HCT116 (cell line): ENCODE data around the gene RAI1.

ENCODE experiments used
- CBX3 ChIP-seq: IDR thresholded peaks from 2 replicates; pipeline ENCODE4 v1.6.1; 2012; ENCODE audit warnings: low read depth
- EZH2 ChIP-seq: fragments of 200-600 bp; sonication (generic); IDR thresholded peaks from 2 replicates; pipeline ENCODE4 v1.6.1; 2017; ENCODE audit warnings: antibody characterized with exemption, mixed run types
- POLR2A ChIP-seq: IDR thresholded peaks from 2 replicates; pipeline ENCODE4 v1.7.0; 2011; ENCODE audit warnings: borderline replicate concordance; ENCODE audit not compliant: insufficient read depth, insufficient read length; ENCODE audit errors: extremely low read depth
- REST ChIP-seq: IDR thresholded peaks from 2 replicates; pipeline ENCODE4 v1.6.1; 2012; ENCODE audit warnings: low read depth
- TF ChIP-seq, protein P1 (sequence below): IDR thresholded peaks from 2 replicates; pipeline ENCODE4 v1.6.1; 2011; ENCODE audit warnings: mild to moderate bottlenecking, low read length, moderate library complexity; ENCODE audit not compliant: insufficient replicate concordance; ENCODE audit errors: extremely low read depth
- TF ChIP-seq, protein P2 (sequence below), 3 experiments: fragments of 200-600 bp in 1 of 3; sonication (generic) in 1 of 3; IDR thresholded peaks in 2 of 3; conservative IDR thresholded peaks in 1 of 3; 2 replicates each; pipeline ENCODE4 v1.5.1; 2012 to 2017; ENCODE audit warnings: low read depth in 2 of 3, low read length in 2 of 3, antibody characterized with exemption in 1 of 3, borderline replicate concordance in 1 of 3, control low read depth in 1 of 3, mild to moderate bottlenecking in 1 of 3, mixed read lengths in 1 of 3, mixed run types in 1 of 3, moderate library complexity in 1 of 3; ENCODE audit not compliant: insufficient read depth in 1 of 3

GRCh38 chr17:17666111-17666714 lies 15.0 kb upstream of the RAI1 start:
- no peak for TF ChIP-seq POLR2A
- TF ChIP-seq, protein P1, sequence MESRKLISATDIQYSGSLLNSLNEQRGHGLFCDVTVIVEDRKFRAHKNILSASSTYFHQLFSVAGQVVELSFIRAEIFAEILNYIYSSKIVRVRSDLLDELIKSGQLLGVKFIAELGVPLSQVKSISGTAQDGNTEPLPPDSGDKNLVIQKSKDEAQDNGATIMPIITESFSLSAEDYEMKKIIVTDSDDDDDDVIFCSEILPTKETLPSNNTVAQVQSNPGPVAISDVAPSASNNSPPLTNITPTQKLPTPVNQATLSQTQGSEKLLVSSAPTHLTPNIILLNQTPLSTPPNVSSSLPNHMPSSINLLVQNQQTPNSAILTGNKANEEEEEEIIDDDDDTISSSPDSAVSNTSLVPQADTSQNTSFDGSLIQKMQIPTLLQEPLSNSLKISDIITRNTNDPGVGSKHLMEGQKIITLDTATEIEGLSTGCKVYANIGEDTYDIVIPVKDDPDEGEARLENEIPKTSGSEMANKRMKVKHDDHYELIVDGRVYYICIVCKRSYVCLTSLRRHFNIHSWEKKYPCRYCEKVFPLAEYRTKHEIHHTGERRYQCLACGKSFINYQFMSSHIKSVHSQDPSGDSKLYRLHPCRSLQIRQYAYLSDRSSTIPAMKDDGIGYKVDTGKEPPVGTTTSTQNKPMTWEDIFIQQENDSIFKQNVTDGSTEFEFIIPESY = no peak
- no peak for TF ChIP-seq REST
- TF ChIP-seq, protein P2, sequence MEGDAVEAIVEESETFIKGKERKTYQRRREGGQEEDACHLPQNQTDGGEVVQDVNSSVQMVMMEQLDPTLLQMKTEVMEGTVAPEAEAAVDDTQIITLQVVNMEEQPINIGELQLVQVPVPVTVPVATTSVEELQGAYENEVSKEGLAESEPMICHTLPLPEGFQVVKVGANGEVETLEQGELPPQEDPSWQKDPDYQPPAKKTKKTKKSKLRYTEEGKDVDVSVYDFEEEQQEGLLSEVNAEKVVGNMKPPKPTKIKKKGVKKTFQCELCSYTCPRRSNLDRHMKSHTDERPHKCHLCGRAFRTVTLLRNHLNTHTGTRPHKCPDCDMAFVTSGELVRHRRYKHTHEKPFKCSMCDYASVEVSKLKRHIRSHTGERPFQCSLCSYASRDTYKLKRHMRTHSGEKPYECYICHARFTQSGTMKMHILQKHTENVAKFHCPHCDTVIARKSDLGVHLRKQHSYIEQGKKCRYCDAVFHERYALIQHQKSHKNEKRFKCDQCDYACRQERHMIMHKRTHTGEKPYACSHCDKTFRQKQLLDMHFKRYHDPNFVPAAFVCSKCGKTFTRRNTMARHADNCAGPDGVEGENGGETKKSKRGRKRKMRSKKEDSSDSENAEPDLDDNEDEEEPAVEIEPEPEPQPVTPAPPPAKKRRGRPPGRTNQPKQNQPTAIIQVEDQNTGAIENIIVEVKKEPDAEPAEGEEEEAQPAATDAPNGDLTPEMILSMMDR (IDR thresholded peaks at IDR 0.05 in 2 of 3, conservative IDR thresholded peaks at IDR 0.05 in 1 of 3; ENCODE audit: borderline replicate concordance in 1 of 3, insufficient read depth in 1 of 3, low read depth in 2 of 3, low read length in 2 of 3) = no peak
- TF ChIP-seq EZH2 = no peak
- no peak for TF ChIP-seq CBX3
